ENCODE measurements around the gene EML1. TPM values are rescaled to one million over a fixed set of nuclear protein-coding genes. Genes with fewer than 3 reads are reported as not detected.

The EML1 gene
- total RNA-seq, 2 donors from 2014 or later: 55.1 to 66.5 TPM

- H3K27me3 ChIP-seq (replicated peaks; ENCODE audit: insufficient read depth): no peaks in the 10 kb centered on the region
- TF ChIP-seq CTCF (IDR thresholded peaks at IDR 0.05): no peak
- H3K27ac ChIP-seq: no peak overlapping the region
- DNase-seq (ENCODE audit: low spot score) (no peak), ATAC-seq (ENCODE audit: insufficient number of reproducible peaks, low FRiP score, low read depth) (no peak)
- peaks cover 25% of the 10 kb centered on the region for H3K36me3 ChIP-seq
- no peaks in the 10 kb centered on the region for H3K9me3 ChIP-seq
- H3K4me3 ChIP-seq: no peak overlapping the region
- no peaks in the 10 kb centered on the region for H3K4me1 ChIP-seq (ENCODE audit: control insufficient read depth in 1 of 2, low read depth in 2 of 2)
Observed at GRCh38 chr14:99937475-99938244, 144.4 kb downstream of the EML1 start.

- no peaks in the 10 kb centered on the region for H3K9me3 ChIP-seq
- TF ChIP-seq CTCF (IDR thresholded peaks at IDR 0.05): no peak
- no peaks in the 10 kb centered on the region for H3K4me1 ChIP-seq (ENCODE audit: control insufficient read depth in 1 of 2, low read depth in 2 of 2)
- no peak overlapping the region for H3K27ac ChIP-seq
- ATAC-seq (ENCODE audit: insufficient number of reproducible peaks, low FRiP score, low read depth) (no peak), DNase-seq (ENCODE audit: low spot score) (no peak)
- no peaks in the 10 kb centered on the region for H3K27me3 ChIP-seq (replicated peaks; ENCODE audit: insufficient read depth)
- H3K4me3 ChIP-seq: no peak overlapping the region
- peaks cover 32% of the 10 kb centered on the region for H3K36me3 ChIP-seq
Observed at GRCh38 chr14:99938376-99938775, 145.2 kb downstream of the EML1 start.

- ATAC-seq (ENCODE audit: insufficient number of reproducible peaks, low FRiP score, low read depth) (no peak), DNase-seq (ENCODE audit: low spot score) (no peak)
- TF ChIP-seq CTCF (IDR thresholded peaks at IDR 0.05): no peak
- Histone ChIP-seq H3K27me3 (replicated peaks; ENCODE audit: insufficient read depth) (no peaks in the 10 kb centered on the region), H3K4me1 (ENCODE audit: control insufficient read depth in 1 of 2, low read depth in 2 of 2) (no peaks in the 10 kb centered on the region), H3K36me3 (peaks cover 32% of the 10 kb centered on the region), H3K27ac (no peak overlapping the region), H3K9me3 (no peaks in the 10 kb centered on the region), H3K4me3 (no peak overlapping the region)
Observed at GRCh38 chr14:99938896-99939295, 145.7 kb downstream of the EML1 start.

GRCh38 chr14:99939421-99939820 is 146.2 kb downstream of the EML1 start:
- DNase-seq (ENCODE audit: low spot score): no peak
- H3K36me3 ChIP-seq: peaks cover 32% of the 10 kb centered on the region

GRCh38 chr14:99940064-99940463 is 146.9 kb downstream of the EML1 start:
- H3K36me3 ChIP-seq: peaks cover 32% of the 10 kb centered on the region
- H3K4me1 ChIP-seq (ENCODE audit: control insufficient read depth in 1 of 2, low read depth in 2 of 2): no peaks in the 10 kb centered on the region
- no peaks in the 10 kb centered on the region for H3K9me3 ChIP-seq
- H3K27ac ChIP-seq: no peak overlapping the region
- ATAC-seq (ENCODE audit: insufficient number of reproducible peaks, low FRiP score, low read depth) (no peak), DNase-seq (ENCODE audit: low spot score) (no peak)
- no peak overlapping the region for H3K4me3 ChIP-seq
- no peak for TF ChIP-seq CTCF (IDR thresholded peaks at IDR 0.05)
- no peaks in the 10 kb centered on the region for H3K27me3 ChIP-seq (replicated peaks; ENCODE audit: insufficient read depth)

More at GRCh38 chr14:99939421-99939820, 146.2 kb downstream of the EML1 start:
- ATAC-seq (ENCODE audit: insufficient number of reproducible peaks, low FRiP score, low read depth): no peak
- no peaks in the 10 kb centered on the region for H3K9me3 ChIP-seq
- no peak overlapping the region for H3K27ac ChIP-seq
- H3K4me1 ChIP-seq (ENCODE audit: control insufficient read depth in 1 of 2, low read depth in 2 of 2): no peaks in the 10 kb centered on the region
- no peaks in the 10 kb centered on the region for H3K27me3 ChIP-seq (replicated peaks; ENCODE audit: insufficient read depth)
- no peak for TF ChIP-seq CTCF (IDR thresholded peaks at IDR 0.05)
- H3K4me3 ChIP-seq: no peak overlapping the region

All from thoracic aorta (tissue), 2 donors.